ENCODE data around the gene FAF1. TPM values are rescaled to one million over a fixed set of nuclear protein-coding genes. Genes with fewer than 3 reads are reported as not detected.

FAF1 gene
- polyA plus RNA-seq, 1 of the 3 experiments (the other 2 are of a cell fraction), result 8.7 TPM

GRCh38 chr1:50452700-50453099 is 507.4 kb downstream of the FAF1 start:
- H3K27ac ChIP-seq (ENCODE audit: low read depth in 2 of 2, low read length in 1 of 2), result no peak overlapping the region
- no peaks in the 10 kb centered on the region for H3F3A ChIP-seq (replicated peaks; ENCODE audit: insufficient read depth)
- no peak overlapping the region for H3K9ac ChIP-seq
- no peak overlapping the region for H2AFZ ChIP-seq (ENCODE audit: low read depth)
- 100% methylated on average over 1 of the region's 1 CpG for WGBS (ENCODE audit: low lambda C conversion rate)
- H3K27me3 ChIP-seq (ENCODE audit: insufficient read depth), result no peaks in the 10 kb centered on the region
- no peaks in the 10 kb centered on the region for H3K79me2 ChIP-seq (ENCODE audit: insufficient read depth)
- no peak overlapping the region for H3K4me3 ChIP-seq (ENCODE audit: low read depth in 2 of 2, low read length in 1 of 2)
- no peaks in the 10 kb centered on the region for H3K9me3 ChIP-seq
- H3K4me1 ChIP-seq (ENCODE audit: control insufficient read depth in 1 of 2, insufficient read depth in 2 of 2, low read depth in 1 of 2, low read length in 1 of 2), result no peaks in the 10 kb centered on the region
- no peak overlapping the region for H3K4me2 ChIP-seq
- no peak for DNase-seq
- H4K20me1 ChIP-seq (ENCODE audit: insufficient read depth), result no peaks in the 10 kb centered on the region
- POLR2A ChIA-PET, result no interaction called here
- TF ChIP-seq RXRA (IDR thresholded peaks at IDR 0.05; ENCODE audit: borderline replicate concordance, low read depth) (no peak), TAF1 (IDR thresholded peaks at IDR 0.05; ENCODE audit: borderline replicate concordance, low read depth, low read length) (no peak), NFIC (IDR thresholded peaks at IDR 0.05; ENCODE audit: borderline replicate concordance) (no peak), MAX (IDR thresholded peaks at IDR 0.05; ENCODE audit: low read depth) (no peak), EP300 (IDR thresholded peaks at IDR 0.05; ENCODE audit: borderline replicate concordance in 1 of 2, low read depth in 1 of 2, low read length in 1 of 2) (no peak)
- no peaks in the 10 kb centered on the region for H3K9me2 ChIP-seq
- CTCF ChIA-PET, result no interaction called here
- H3K36me3 ChIP-seq (replicated peaks in 1 of 2; ENCODE audit: control insufficient read depth in 1 of 2, insufficient read depth in 2 of 2, low read length in 1 of 2), result peaks cover 7 to 8% of the 10 kb centered on the region in 2 experiments

- Histone ChIP-seq H3K4me1 (ENCODE audit: control insufficient read depth in 1 of 2, insufficient read depth in 2 of 2, low read depth in 1 of 2, low read length in 1 of 2) (no peaks in the 10 kb centered on the region), H3K27me3 (ENCODE audit: insufficient read depth) (no peaks in the 10 kb centered on the region), H4K20me1 (ENCODE audit: insufficient read depth) (no peaks in the 10 kb centered on the region), H3F3A (replicated peaks; ENCODE audit: insufficient read depth) (no peaks in the 10 kb centered on the region), H3K9me2 (no peaks in the 10 kb centered on the region), H3K79me2 (ENCODE audit: insufficient read depth) (no peaks in the 10 kb centered on the region), H3K9ac (no peak overlapping the region), H3K27ac (ENCODE audit: low read depth in 2 of 2, low read length in 1 of 2) (no peak overlapping the region), H3K9me3 (no peaks in the 10 kb centered on the region), H3K4me2 (no peak overlapping the region), H3K4me3 (ENCODE audit: low read depth in 2 of 2, low read length in 1 of 2) (no peak overlapping the region), H3K36me3 (replicated peaks in 1 of 2; ENCODE audit: control insufficient read depth in 1 of 2, insufficient read depth in 2 of 2, low read length in 1 of 2) (peaks cover 7 to 8% of the 10 kb centered on the region in 2 experiments), H2AFZ (ENCODE audit: low read depth) (no peak overlapping the region)
- ChIA-PET POLR2A (no interaction called here), CTCF (no interaction called here)
- TF ChIP-seq FOXJ3 (CRISPR knock-in tag; IDR thresholded peaks at IDR 0.05) (no peak), RAD21 (IDR thresholded peaks at IDR 0.05; ENCODE audit: low read length) (no peak), SIN3A (IDR thresholded peaks at IDR 0.05; ENCODE audit: borderline replicate concordance, low read depth, low read length) (no peak), RFX5 (IDR thresholded peaks at IDR 0.05; ENCODE audit: low read length) (no peak)
- DNase-seq, result no peak
- WGBS (ENCODE audit: low lambda C conversion rate), result 90% methylated on average over 4 of the region's 4 CpGs
Measured at GRCh38 chr1:50450861-50451653, 509.0 kb downstream of the FAF1 start.

- H3K9me2 ChIP-seq, result no peaks in the 10 kb centered on the region
- peaks cover 2 to 7% of the 10 kb centered on the region in 2 experiments for H3K36me3 ChIP-seq (replicated peaks in 1 of 2; ENCODE audit: control insufficient read depth in 1 of 2, insufficient read depth in 2 of 2, low read length in 1 of 2)
- TF ChIP-seq RFX5 (IDR thresholded peaks at IDR 0.05; ENCODE audit: low read length) (no peak), REST (IDR thresholded peaks at IDR 0.05; ENCODE audit: low read depth, low read length) (no peak), ELF1 (IDR thresholded peaks at IDR 0.05) (no peak), FOXM1 (IDR thresholded peaks at IDR 0.05; ENCODE audit: low read depth) (no peak), SMC3 (IDR thresholded peaks at IDR 0.05; ENCODE audit: low read depth, low read length) (no peak)
- no peaks in the 10 kb centered on the region for H3K9me3 ChIP-seq
- no peak overlapping the region for H3K4me2 ChIP-seq
- H3K4me1 ChIP-seq (ENCODE audit: control insufficient read depth in 1 of 2, insufficient read depth in 2 of 2, low read depth in 1 of 2, low read length in 1 of 2), result no peaks in the 10 kb centered on the region
- ChIA-PET POLR2A (no interaction called here), CTCF (interaction anchor here (0.7 kb wide), 1 partner anchor 68 kb away, joined by 3 read pairs; no protein-coding TSS in a partner anchor)
- no peaks in the 10 kb centered on the region for H3K27me3 ChIP-seq (ENCODE audit: insufficient read depth)
- no peak overlapping the region for H3K27ac ChIP-seq (ENCODE audit: low read depth in 2 of 2, low read length in 1 of 2)
- H3K79me2 ChIP-seq (ENCODE audit: insufficient read depth), result no peaks in the 10 kb centered on the region
- no peak for DNase-seq
- 93% methylated on average over 1 of the region's 1 CpG for whole genome bisulfite sequencing (ENCODE audit: low lambda C conversion rate)
- H3F3A ChIP-seq (replicated peaks; ENCODE audit: insufficient read depth), result no peaks in the 10 kb centered on the region
- H4K20me1 ChIP-seq (ENCODE audit: insufficient read depth), result no peaks in the 10 kb centered on the region
- H3K4me3 ChIP-seq (ENCODE audit: low read depth in 2 of 2, low read length in 1 of 2), result no peak overlapping the region
- no peak overlapping the region for H2AFZ ChIP-seq (ENCODE audit: low read depth)
- H3K9ac ChIP-seq, result no peak overlapping the region
Measured at GRCh38 chr1:50447961-50448360, 512.1 kb downstream of the FAF1 start.
